ENCODE measurements around the gene PCYT1A.
A peak's percentile ranks its signal among the peaks of the same experiment; 100 is the strongest.
"Not testable (repeated sequence)": the region's sequence is repeated elsewhere in the genome, so short reads cannot be mapped to it uniquely, and the experiment has no call there.

Gene PCYT1A

DNA sequence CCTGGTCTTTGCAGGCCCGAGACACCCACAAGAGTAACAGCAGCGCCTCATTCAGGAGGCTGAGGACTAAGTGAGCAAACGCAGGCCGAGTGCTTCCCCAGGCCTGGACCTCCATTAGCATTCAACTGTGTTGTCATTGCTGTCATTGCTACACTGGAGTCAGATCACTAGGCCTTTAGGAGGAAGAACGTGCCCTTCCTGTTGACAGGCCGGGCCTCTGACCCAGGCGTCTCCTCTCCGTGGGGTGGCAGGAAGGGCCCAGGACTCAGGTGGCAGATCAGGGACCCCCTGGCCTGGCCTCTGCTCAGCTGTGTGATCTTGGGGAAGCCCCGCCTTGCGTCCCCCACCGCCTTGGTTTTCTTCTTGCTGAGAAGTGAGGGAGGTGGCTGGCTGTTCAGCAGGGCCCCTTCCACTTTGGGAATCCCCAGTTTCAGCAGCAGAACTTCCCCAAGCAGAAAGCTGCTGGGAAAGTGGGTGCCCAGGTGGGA is 95.4 kb downstream of the PCYT1A start:
- Mint-ChIP-seq H3K4me1 (peaks cover 25% of the 10 kb centered on the region), H3K27ac (no peak overlapping the region), H3K36me3 (ENCODE audit: low read depth) (no peaks in the 10 kb centered on the region), H3K4me3 (no peak overlapping the region), H3K9me3 (no peaks in the 10 kb centered on the region), H3K27me3 (ENCODE audit: low read depth, poor library complexity) (no peaks in the 10 kb centered on the region)
- no peak for TF ChIP-seq CTCF (IDR thresholded peaks at IDR 0.05)
- no peak for DNase-seq

GRCh38 chr3:196189566-196190347 is 97.8 kb downstream of the PCYT1A start:
- peaks cover 33% of the 10 kb centered on the region for H3K4me1 Mint-ChIP-seq

DNA sequence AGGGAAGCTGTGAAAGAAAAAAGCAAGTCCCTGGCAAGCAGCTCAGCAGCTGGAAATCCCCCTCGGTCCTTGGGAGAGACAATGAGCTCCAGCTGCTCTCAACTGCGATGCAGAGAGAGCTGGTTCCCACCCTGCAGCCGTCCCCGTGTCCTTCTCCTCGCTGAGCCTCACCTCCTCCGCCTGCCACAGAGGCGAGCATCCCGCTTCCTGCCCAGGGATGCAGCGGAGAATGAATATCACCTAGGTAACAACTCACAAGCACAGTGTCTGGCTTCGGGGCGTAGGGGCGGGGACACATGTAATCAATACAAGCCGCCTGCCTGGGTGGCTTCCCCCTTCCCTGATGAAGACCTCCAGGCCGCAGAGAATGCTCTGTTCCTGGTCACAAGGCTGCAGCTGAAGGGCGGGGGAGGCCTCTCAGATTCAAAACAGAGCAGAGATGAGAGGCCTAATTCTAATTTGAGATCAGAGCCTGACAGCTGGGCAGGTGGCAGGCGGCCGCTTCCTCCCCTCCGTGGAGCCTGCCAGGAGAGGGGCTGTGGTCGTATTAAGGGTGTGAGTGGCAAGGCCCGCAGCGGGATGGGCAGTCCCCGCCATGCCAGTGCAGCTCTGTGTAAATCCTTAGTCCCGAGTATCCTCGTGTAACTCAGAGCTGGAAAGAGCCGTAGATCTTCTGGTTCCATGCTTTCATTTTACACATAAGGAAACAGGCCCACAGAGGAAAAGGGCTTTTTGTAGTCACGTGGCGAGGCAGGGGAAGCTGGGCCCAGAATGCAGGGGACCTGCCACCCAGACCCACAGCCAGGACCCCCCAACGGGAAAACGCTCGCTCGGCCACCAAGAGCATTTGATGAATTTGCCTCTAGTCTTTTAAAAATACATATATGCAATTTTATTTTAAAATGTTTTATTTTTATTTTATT is 100.6 kb downstream of the PCYT1A start:
- DNase-seq: peak; percentile 71
- Mint-ChIP-seq H3K36me3 (ENCODE audit: low read depth) (no peaks in the 10 kb centered on the region), H3K4me3 (no peak overlapping the region), H3K4me1 (peaks cover 23% of the 10 kb centered on the region), H3K27me3 (ENCODE audit: low read depth, poor library complexity) (peaks cover 5% of the 10 kb centered on the region), H3K9me3 (no peaks in the 10 kb centered on the region), H3K27ac (no peak overlapping the region)
- no peak for TF ChIP-seq CTCF (IDR thresholded peaks at IDR 0.05)

More at GRCh38 chr3:196189566-196190347, 97.8 kb downstream of the PCYT1A start:
- Mint-ChIP-seq H3K27ac (no peak overlapping the region), H3K36me3 (ENCODE audit: low read depth) (no peaks in the 10 kb centered on the region), H3K4me3 (no peak overlapping the region), H3K9me3 (no peaks in the 10 kb centered on the region), H3K27me3 (ENCODE audit: low read depth, poor library complexity) (no peaks in the 10 kb centered on the region)
- no peak for TF ChIP-seq CTCF (IDR thresholded peaks at IDR 0.05)
- DNase-seq: no peak

DNA sequence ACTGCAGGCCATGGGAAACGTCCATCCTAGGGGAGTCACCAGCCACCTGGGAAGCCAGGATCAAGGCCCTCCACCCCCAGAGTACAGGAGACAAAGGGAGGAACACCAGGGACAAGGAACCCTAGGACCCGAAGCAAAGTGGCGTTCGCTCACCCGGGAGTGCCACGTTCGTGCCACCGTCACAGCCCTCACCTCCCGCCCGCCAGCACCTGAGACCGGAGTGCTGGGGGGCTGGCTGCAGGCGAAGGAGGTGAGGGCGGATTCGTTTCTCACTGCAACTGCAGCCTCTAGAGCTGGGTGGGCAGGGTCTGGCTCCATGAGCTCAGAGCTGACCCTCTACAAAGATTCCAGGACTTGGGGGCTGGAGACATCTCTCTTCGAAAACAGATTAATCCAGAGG is 102.6 kb downstream of the PCYT1A start:
- no peak for DNase-seq
- Mint-ChIP-seq H3K36me3 (ENCODE audit: low read depth) (no peaks in the 10 kb centered on the region), H3K9me3 (no peaks in the 10 kb centered on the region), H3K4me1 (peaks cover 20% of the 10 kb centered on the region), H3K4me3 (no peak overlapping the region), H3K27ac (no peak overlapping the region), H3K27me3 (ENCODE audit: low read depth, poor library complexity) (peaks cover 6% of the 10 kb centered on the region)
- TF ChIP-seq CTCF (IDR thresholded peaks at IDR 0.05): no peak

DNA sequence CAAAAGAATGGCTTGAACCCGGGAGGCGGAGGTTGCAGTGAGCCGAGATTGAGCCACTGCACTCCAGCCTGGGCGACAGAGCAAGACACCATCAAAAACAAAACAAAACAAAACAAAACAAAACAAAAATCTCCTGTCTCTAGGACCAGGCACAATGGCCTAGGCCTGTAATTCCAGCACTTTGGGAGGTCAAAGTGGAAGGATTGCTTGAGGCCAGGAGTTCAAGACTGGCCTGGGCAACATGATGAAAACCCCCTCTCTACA is 103.4 kb downstream of the PCYT1A start:
- not testable (repeated sequence) for H3K4me3 Mint-ChIP-seq; H3K36me3 Mint-ChIP-seq (ENCODE audit: low read depth); H3K9me3 Mint-ChIP-seq; H3K27me3 Mint-ChIP-seq (ENCODE audit: low read depth, poor library complexity); H3K27ac Mint-ChIP-seq; DNase-seq
- H3K4me1 Mint-ChIP-seq: peaks cover 27% of the 10 kb centered on the region

GRCh38 chr3:196181127-196181546 is 106.4 kb downstream of the PCYT1A start:
- DNase-seq: no peak

More at GRCh38 chr3:196181127-196181546, 106.4 kb downstream of the PCYT1A start:
- H3K4me1 Mint-ChIP-seq: peaks cover 30% of the 10 kb centered on the region
- H3K36me3 Mint-ChIP-seq (ENCODE audit: low read depth): no peaks in the 10 kb centered on the region
- H3K9me3 Mint-ChIP-seq: no peaks in the 10 kb centered on the region
- peaks cover 14% of the 10 kb centered on the region for H3K27me3 Mint-ChIP-seq (ENCODE audit: low read depth, poor library complexity)
- no peak for TF ChIP-seq CTCF (IDR thresholded peaks at IDR 0.05)
- no peak overlapping the region for H3K4me3 Mint-ChIP-seq
- no peak overlapping the region for H3K27ac Mint-ChIP-seq

Measured in nephron progenitor cell (in vitro differentiated cells).